GM12865 (cell line): ENCODE results near the gene TGFA.

Experiments used
- DNase-seq: peaks from one replicate; pipeline ENCODE4 v3.0.0; 2010; ENCODE audit warnings: low read depth
- H3K4me3 ChIP-seq: 2 replicates; pipeline ENCODE4 v1.5.1; 2011; ENCODE audit warnings: mild to moderate bottlenecking, low read depth, low read length, control low read depth
- CTCF ChIP-seq: IDR thresholded peaks from 2 replicates; pipeline ENCODE4 v1.5.1; 2011; ENCODE audit warnings: low read length, control low read depth, low read depth, inconsistent platforms; ENCODE audit not compliant: insufficient read depth; ENCODE audit errors: missing control alignments

Gene TGFA

GRCh38 chr2:70546885-70547284 is 6.7 kb downstream of the TGFA start:
- no peak for DNase-seq
- no peak overlapping the region for H3K4me3 ChIP-seq
- TF ChIP-seq CTCF = no peak

GRCh38 chr2:70546376-70546775 is 7.2 kb downstream of the TGFA start:
- H3K4me3 ChIP-seq = no peak overlapping the region
- no peak for TF ChIP-seq CTCF
- no peak for DNase-seq

GRCh38 chr2:70541481-70542020 is 12.1 kb downstream of the TGFA start:
- DNase-seq = no peak
- TF ChIP-seq CTCF = no peak
- H3K4me3 ChIP-seq = no peak overlapping the region

GRCh38 chr2:70537840-70538239 is 15.8 kb downstream of the TGFA start:
- H3K4me3 ChIP-seq = no peak overlapping the region
- no peak for TF ChIP-seq CTCF
- no peak for DNase-seq

GRCh38 chr2:70536517-70537055 is 17.0 kb downstream of the TGFA start:
- TF ChIP-seq CTCF = no peak
- no peak for DNase-seq
- no peak overlapping the region for H3K4me3 ChIP-seq

GRCh38 chr2:70535573-70535972 is 18.1 kb downstream of the TGFA start:
- H3K4me3 ChIP-seq = no peak overlapping the region
- no peak for DNase-seq
- no peak for TF ChIP-seq CTCF
